HL-60 (cell line): ENCODE data around the gene ICAM5.

ENCODE experiments used
- DNase-seq, 2 experiments: peaks; one replicate each; pipeline ENCODE4 v3.0.0-alpha.2; 2010 to 2020; ENCODE audit warnings: low read depth in 1 of 2, low spot score in 1 of 2
- H3K27ac ChIP-seq: fragments of 250-450 bp; sonication (Bioruptor Pico); replicated peaks from 2 replicates; pipeline ENCODE4 v1.5.1; 2020; ENCODE audit warnings: mild to moderate bottlenecking, moderate library complexity
- H3K27me3 ChIP-seq: fragments of 250-450 bp; sonication (Bioruptor Pico); 2 replicates; pipeline ENCODE4 v1.5.1; 2021; ENCODE audit warnings: mild to moderate bottlenecking, moderate library complexity; ENCODE audit not compliant: insufficient read depth, poor library complexity, severe bottlenecking
- H3K4me3 ChIP-seq: replicated peaks from 2 replicates; pipeline ENCODE4 v1.5.1; 2011; ENCODE audit warnings: mild to moderate bottlenecking, control low read depth, low read length; ENCODE audit not compliant: insufficient read depth
- CTCF ChIP-seq: IDR thresholded peaks from one replicate; pipeline ENCODE4 v1.5.1; 2011; ENCODE audit warnings: low read length, control low read depth, inconsistent platforms; ENCODE audit not compliant: insufficient read depth
- GABPA ChIP-seq: IDR thresholded peaks from 2 replicates; pipeline ENCODE4 v1.6.1; 2012; ENCODE audit warnings: low read depth
- POLR2AphosphoS5 ChIP-seq: IDR thresholded peaks from 2 replicates; pipeline ENCODE4 v1.6.1; 2012; ENCODE audit warnings: low read depth
- REST ChIP-seq: IDR thresholded peaks from 2 replicates; pipeline ENCODE4 v1.6.1; 2012; ENCODE audit warnings: low read depth; ENCODE audit not compliant: insufficient replicate concordance
- SPI1 ChIP-seq: IDR thresholded peaks from 2 replicates; pipeline ENCODE4 v1.6.1; 2012; ENCODE audit warnings: low read depth, mild to moderate bottlenecking, borderline replicate concordance

Gene ICAM5

GRCh38 chr19:10246511-10246910 lies 43.2 kb upstream of the ICAM5 start:
- no peak for DNase-seq
- TF ChIP-seq POLR2AphosphoS5 (no peak), REST (no peak), CTCF (no peak), GABPA (no peak), SPI1 (no peak)
- Histone ChIP-seq H3K27ac (no peak overlapping the region), H3K27me3 (no peaks in the 10 kb centered on the region), H3K4me3 (no peak overlapping the region)

- DNase-seq = peak; percentile 99
- TF ChIP-seq GABPA = 0 out of 2 replicates have a peak, but pooled peaks have one; percentile 16
- TF ChIP-seq REST = peak; percentile 47
- TF ChIP-seq SPI1 = no peak
- TF ChIP-seq POLR2AphosphoS5 = peak; percentile 93
- H3K27me3 ChIP-seq = no peaks in the 10 kb centered on the region
- H3K4me3 ChIP-seq = peak within 1 kb of the TSS; percentile 67
- H3K27ac ChIP-seq = peak within 1 kb of the TSS; percentile 79
Observed at GRCh38 chr19:10251792-10252694, 37.7 kb upstream of the ICAM5 start, which contains the start of gene MRPL4. TSS of gene MRPL4 (plus strand) at chr19:10252214. CDS start at chr19:10252254, 40 bp downstream.

- peak overlapping the region; percentile 79 for H3K27ac ChIP-seq
- H3K4me3 ChIP-seq = peak overlapping the region; percentile 67
- H3K27me3 ChIP-seq = no peaks in the 10 kb centered on the region
- DNase-seq = no peak
- TF ChIP-seq GABPA (no peak), CTCF (no peak), REST (no peak), SPI1 (no peak), POLR2AphosphoS5 (no peak)
Observed at GRCh38 chr19:10252707-10253106, 37.0 kb upstream of the ICAM5 start.
